B cell (primary cell): ENCODE measurements around the gene GABRR3.

ENCODE experiments used
- EZH2 ChIP-seq: IDR thresholded peaks from 2 replicates; pipeline ENCODE4 v1.6.1; 2012; ENCODE audit warnings: borderline replicate concordance, low read depth, mild to moderate bottlenecking, moderate library complexity, low read length; ENCODE audit not compliant: insufficient read depth, poor library complexity, severe bottlenecking
- TF ChIP-seq, protein P1 (sequence below): fragments of 200-600 bp; IDR thresholded peaks from one replicate; pipeline ENCODE4 v1.8.0; 2022; ENCODE audit warnings: antibody characterized with exemption, mild to moderate bottlenecking

GRCh38 chr3:98012979-98013378 is 22.1 kb downstream of the GABRR3 start:
- TF ChIP-seq, protein P1, sequence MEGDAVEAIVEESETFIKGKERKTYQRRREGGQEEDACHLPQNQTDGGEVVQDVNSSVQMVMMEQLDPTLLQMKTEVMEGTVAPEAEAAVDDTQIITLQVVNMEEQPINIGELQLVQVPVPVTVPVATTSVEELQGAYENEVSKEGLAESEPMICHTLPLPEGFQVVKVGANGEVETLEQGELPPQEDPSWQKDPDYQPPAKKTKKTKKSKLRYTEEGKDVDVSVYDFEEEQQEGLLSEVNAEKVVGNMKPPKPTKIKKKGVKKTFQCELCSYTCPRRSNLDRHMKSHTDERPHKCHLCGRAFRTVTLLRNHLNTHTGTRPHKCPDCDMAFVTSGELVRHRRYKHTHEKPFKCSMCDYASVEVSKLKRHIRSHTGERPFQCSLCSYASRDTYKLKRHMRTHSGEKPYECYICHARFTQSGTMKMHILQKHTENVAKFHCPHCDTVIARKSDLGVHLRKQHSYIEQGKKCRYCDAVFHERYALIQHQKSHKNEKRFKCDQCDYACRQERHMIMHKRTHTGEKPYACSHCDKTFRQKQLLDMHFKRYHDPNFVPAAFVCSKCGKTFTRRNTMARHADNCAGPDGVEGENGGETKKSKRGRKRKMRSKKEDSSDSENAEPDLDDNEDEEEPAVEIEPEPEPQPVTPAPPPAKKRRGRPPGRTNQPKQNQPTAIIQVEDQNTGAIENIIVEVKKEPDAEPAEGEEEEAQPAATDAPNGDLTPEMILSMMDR, result no peak
- no peak for TF ChIP-seq EZH2
